GM19023 (cell line): ENCODE data around the gene ABHD2.
A peak's percentile ranks its signal among the peaks of the same experiment; 100 is the strongest.

Source experiments
- ATAC-seq: cut with Tn5 transposase; IDR thresholded peaks from one replicate; pipeline ENCODE4 v1.9.1; 2021; ENCODE audit warnings: mild to moderate bottlenecking, moderate library complexity; ENCODE audit not compliant: unreplicated experiment

The ABHD2 gene

GRCh38 chr15:89098281-89098680, 10.0 kb downstream of the ABHD2 start:
- no peak for ATAC-seq

DNA sequence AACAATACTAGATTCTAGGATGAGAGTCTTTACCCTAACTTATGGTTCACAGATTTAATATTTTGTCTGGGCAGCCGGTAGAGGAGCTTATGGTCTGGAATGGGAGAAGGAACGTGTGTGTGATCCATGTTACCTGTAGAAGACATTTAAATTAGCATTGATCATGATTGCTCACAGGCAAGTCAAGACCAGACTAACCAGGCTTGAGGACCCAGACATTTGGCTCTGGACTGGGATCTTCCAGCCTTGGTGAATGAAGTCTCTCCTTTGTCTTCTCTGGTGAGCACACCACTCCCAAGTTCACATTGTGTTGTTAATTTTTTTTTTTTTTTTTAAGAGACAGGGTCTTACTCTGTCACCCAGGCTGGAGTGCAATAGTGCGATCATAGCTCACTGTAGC, 11.7 kb downstream of the ABHD2 start:
- ATAC-seq = no peak

- no peak for ATAC-seq
Measured at GRCh38 chr15:89101302-89102193, 13.3 kb downstream of the ABHD2 start.

GRCh38 chr15:89103481-89104171, 15.4 kb downstream of the ABHD2 start:
- ATAC-seq = no peak

GRCh38 chr15:89104172-89104564, 15.9 kb downstream of the ABHD2 start:
- ATAC-seq = no peak

DNA sequence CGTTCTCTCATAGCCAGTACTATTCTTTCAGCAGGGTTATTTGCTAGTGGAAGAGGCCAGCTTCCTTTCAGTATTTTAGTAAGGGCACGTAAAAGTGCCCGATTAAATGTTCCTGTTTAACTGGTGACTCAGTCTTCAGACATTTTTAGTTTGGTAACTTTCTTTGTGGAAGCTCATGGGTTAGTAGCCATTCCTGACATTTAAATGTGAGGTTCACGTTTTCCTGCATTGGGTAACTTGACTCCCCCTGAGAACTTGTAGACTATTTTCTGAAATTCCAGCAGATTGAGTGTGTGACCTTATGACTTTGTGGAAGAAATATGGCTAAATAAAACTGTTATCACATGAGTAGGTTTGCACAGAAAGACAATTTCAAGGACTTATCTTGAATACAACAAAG, 16.9 kb downstream of the ABHD2 start:
- no peak for ATAC-seq

GRCh38 chr15:89106200-89106599, 17.9 kb downstream of the ABHD2 start:
- no peak for ATAC-seq

GRCh38 chr15:89107984-89108383, 19.7 kb downstream of the ABHD2 start:
- ATAC-seq = no peak

- ATAC-seq = no peak
Measured at GRCh38 chr15:89108835-89109234, 20.6 kb downstream of the ABHD2 start.

GRCh38 chr15:89109238-89109637, 21.0 kb downstream of the ABHD2 start:
- no peak for ATAC-seq

DNA sequence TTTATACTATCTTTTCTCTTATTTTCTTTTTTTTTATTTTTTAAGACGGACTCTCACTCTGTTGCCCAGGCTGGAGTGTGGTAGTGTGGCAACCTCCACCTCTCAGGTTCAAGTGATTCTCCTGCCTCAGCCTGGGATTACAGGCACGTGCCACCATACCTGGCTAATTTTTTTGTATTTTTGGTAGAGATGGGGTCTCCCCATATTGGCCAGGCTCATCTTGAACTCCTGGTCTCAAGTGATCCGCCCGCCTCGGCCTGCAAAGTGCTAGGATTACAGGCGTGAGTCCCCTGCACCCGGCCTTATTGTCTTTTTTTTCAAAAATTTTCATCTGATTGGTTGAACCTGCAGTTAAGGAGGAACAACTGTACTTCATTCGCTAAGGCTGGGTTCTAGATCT, 21.8 kb downstream of the ABHD2 start:
- no peak for ATAC-seq

- ATAC-seq = no peak
Measured at GRCh38 chr15:89111352-89111751, 23.1 kb downstream of the ABHD2 start.

GRCh38 chr15:89111961-89112340, 23.7 kb downstream of the ABHD2 start:
- peak; percentile 8 for ATAC-seq

DNA sequence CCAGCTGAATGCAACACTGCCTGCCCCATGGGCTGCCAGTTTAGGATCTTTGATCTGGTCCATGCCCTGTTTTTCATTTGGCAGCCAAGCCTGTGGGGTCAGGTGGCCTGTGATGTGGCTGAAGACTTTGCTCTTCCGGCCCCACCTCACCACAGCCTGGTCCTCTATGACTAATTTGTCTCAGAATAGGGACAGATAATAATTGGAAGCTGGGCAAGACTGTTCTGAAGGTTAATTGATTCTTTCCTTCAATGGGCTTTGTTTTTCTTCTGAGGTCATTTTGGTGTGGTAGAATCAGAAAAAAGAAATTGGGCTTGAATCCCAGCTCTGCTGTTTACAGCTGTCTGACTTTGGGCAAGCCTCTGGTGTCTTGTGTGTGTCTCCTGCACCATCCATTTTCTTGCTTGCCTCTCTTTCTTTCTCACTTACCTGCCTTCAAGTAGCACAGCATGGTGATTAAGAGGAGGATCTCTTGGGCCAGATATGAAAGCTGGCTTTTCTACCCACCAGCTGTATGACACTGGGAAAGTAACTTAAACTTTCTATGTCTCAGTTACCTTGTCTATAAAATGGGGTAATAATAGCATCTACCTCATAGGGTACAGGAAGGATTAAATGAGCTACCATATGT, 24.2 kb downstream of the ABHD2 start:
- peak; percentile 90 for ATAC-seq

- ATAC-seq = no peak
Measured at GRCh38 chr15:89113296-89114024, 25.2 kb downstream of the ABHD2 start.

GRCh38 chr15:89114990-89115389, 26.7 kb downstream of the ABHD2 start:
- ATAC-seq = no peak

GRCh38 chr15:89115547-89115946, 27.3 kb downstream of the ABHD2 start:
- no peak for ATAC-seq

GRCh38 chr15:89116404-89116803, 28.1 kb downstream of the ABHD2 start:
- no peak for ATAC-seq

GRCh38 chr15:89117790-89118189, 29.5 kb downstream of the ABHD2 start:
- no peak for ATAC-seq

DNA sequence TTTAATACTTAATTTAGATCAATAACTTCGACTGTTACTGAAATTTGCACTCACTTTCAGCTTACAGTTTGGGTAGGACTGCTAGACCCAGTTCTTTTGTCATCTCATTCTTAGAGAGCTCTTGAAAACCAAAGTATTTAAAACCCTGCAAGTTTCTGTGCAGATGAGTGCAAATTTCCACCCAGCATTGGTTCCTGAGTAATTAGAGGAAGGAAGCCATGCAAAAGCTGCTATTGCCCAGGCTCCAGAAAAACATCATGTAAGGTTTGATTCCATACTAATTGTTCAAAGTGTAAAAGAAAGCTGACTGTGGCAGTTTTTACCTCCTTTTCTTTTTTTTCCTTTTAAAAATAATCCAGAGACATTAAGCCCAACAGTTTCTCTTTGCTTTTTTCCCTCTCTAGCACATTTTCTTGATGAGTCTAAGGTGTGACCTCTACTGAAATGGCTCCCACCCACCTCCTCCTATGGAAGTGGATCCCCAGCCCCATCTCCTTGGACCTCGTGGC, 30.3 kb downstream of the ABHD2 start:
- ATAC-seq = no peak
